HepG2 (cell line): ENCODE data around the gene FOXN3. TPM values are rescaled to one million over a fixed set of nuclear protein-coding genes. Genes with fewer than 3 reads are reported as not detected.
A peak's percentile ranks its signal among the peaks of the same experiment; 100 is the strongest.

Source experiments
- ATAC-seq: fragments of 200-7000 bp; cut with Tn5 transposase; 3 replicates; pipeline ENCODE4 v1.9.1; 2020; ENCODE audit warnings: mild to moderate bottlenecking, moderate library complexity
- BruUV-seq: library from RNA; stranded (reverse); fragments of 400-500 nt; replicated peaks from 2 replicates; lab custom pipeline; 2021; lab: Mats Ljungman, UMichigan
- CTCF ChIA-PET: fragments of 300-600 bp; formaldehyde crosslinking; extraction: SDS; loops from one replicate; lab custom pipeline; 2021; ENCODE audit warnings: low total read pairs, inconsistent platforms, low intra/inter-chr PET ratio; lab: Yijun Ruan, JAX
- POLR2A ChIA-PET: fragments of 350-600 bp; sonication (Branson Sonifier 250); formaldehyde crosslinking; loops from one replicate; lab custom pipeline; 2020; ENCODE audit warnings: antibody characterized with exemption, inconsistent platforms; lab: Yijun Ruan, JAX
- DNase-seq: peaks from one replicate; pipeline ENCODE4 v3.0.0-alpha.2; 2015; ENCODE audit warnings: low spot score
- FAIRE-seq: peaks from 3 replicates; lab custom pipeline; 2011; peaks lifted over from hg19 to GRCh38; lab: Jason Lieb, UNC
- H2AFZ ChIP-seq: one replicate; pipeline ENCODE4 v1.6.1; 2011; ENCODE audit warnings: low read length, inconsistent platforms
- H3K27ac ChIP-seq: fragments of 300-600 bp; 3 replicates; pipeline ENCODE4 v1.8.0; 2011; ENCODE audit warnings: mixed run types, mild to moderate bottlenecking, mixed read lengths, low read length, inconsistent platforms; ENCODE audit not compliant: insufficient read depth; ENCODE audit errors: extremely low read length
- H3K27me3 ChIP-seq, 2 experiments: fragments of 200-600 bp in 1 of 2; 2 replicates in 1 of 2; 3 replicates in 1 of 2; pipeline versions ENCODE4 v1.6.0 to v1.8.0; 2011; ENCODE audit warnings: low read length in 2 of 2, mild to moderate bottlenecking in 2 of 2, moderate library complexity in 2 of 2, inconsistent platforms in 1 of 2; ENCODE audit not compliant: insufficient read depth in 2 of 2, control insufficient read depth in 1 of 2
- H3K36me3 ChIP-seq, 2 experiments: fragments of 200-600 bp in 1 of 2; replicated peaks in 1 of 2; 2 replicates in 1 of 2; 3 replicates in 1 of 2; pipeline versions ENCODE4 v1.5.1 to v1.8.0; 2011; ENCODE audit warnings: low read length in 2 of 2, inconsistent platforms in 1 of 2; ENCODE audit not compliant: insufficient read depth in 2 of 2, control insufficient read depth in 1 of 2
- H3K4me1 ChIP-seq: 2 replicates; pipeline ENCODE4 v1.5.1; 2012; ENCODE audit warnings: low read length, inconsistent platforms; ENCODE audit not compliant: insufficient read depth
- H3K4me2 ChIP-seq: 2 replicates; pipeline ENCODE4 v1.6.0; 2011; ENCODE audit warnings: low read depth, low read length, inconsistent platforms
- H3K4me3 ChIP-seq, 3 experiments: fragments of 200-600 bp in 1 of 3; sonication (generic), shearing (Covaris generic) in 1 of 3; replicated peaks in 1 of 3; 2 replicates each; pipeline ENCODE4 v1.5.1; 2011 to 2016; ENCODE audit warnings: low read length in 3 of 3, inconsistent platforms in 2 of 3, low read depth in 2 of 3, mild to moderate bottlenecking in 2 of 3, control low read depth in 1 of 3, mixed read lengths in 1 of 3; ENCODE audit not compliant: insufficient read depth in 1 of 3
- H3K79me2 ChIP-seq: one replicate; pipeline ENCODE4 v1.6.1; 2011; ENCODE audit warnings: low read length, inconsistent platforms; ENCODE audit not compliant: insufficient read depth
- H3K9ac ChIP-seq: 2 replicates; pipeline ENCODE4 v1.6.0; 2011; ENCODE audit warnings: mild to moderate bottlenecking, low read depth, low read length, inconsistent platforms; ENCODE audit not compliant: insufficient read depth
- H3K9me3 ChIP-seq: 2 replicates; pipeline ENCODE4 v1.5.1; 2012; ENCODE audit warnings: mild to moderate bottlenecking, low read length
- H4K20me1 ChIP-seq: 2 replicates; pipeline ENCODE4 v1.6.0; 2011; ENCODE audit warnings: inconsistent platforms, mild to moderate bottlenecking, low read length, moderate library complexity; ENCODE audit not compliant: insufficient read depth
- DPF2 ChIP-seq: sonication (generic); formaldehyde crosslinking; IDR thresholded peaks from 2 replicates; pipeline ENCODE4 v1.4.0; 2020; ENCODE audit warnings: mild to moderate bottlenecking, low read depth, missing genetic modification reagents, borderline replicate concordance
- ERF ChIP-seq: IDR thresholded peaks from 2 replicates; pipeline ENCODE4 v1.6.1; 2018; ENCODE audit warnings: missing biosample characterization, missing genetic modification reagents
- HINFP ChIP-seq: sonication (generic); formaldehyde crosslinking; IDR thresholded peaks from 2 replicates; pipeline ENCODE4 v1.4.0; 2020; ENCODE audit warnings: low read depth, mild to moderate bottlenecking, missing genetic modification reagents
- PAXIP1 ChIP-seq: sonication (generic); formaldehyde crosslinking; conservative IDR thresholded peaks from 2 replicates; pipeline ENCODE4 v1.4.0; 2020; ENCODE audit warnings: mild to moderate bottlenecking, missing genetic modification reagents, moderate library complexity
- RARA ChIP-seq: IDR thresholded peaks from 2 replicates; pipeline ENCODE4 v1.6.1; 2016; ENCODE audit warnings: missing genetic modification reagents, missing compliant biosample characterization
- SALL1 ChIP-seq: sonication (generic); formaldehyde crosslinking; IDR thresholded peaks from 2 replicates; pipeline ENCODE4 v1.8.0; 2022; ENCODE audit warnings: mild to moderate bottlenecking, missing genetic modification reagents
- TFE3 ChIP-seq: IDR thresholded peaks from 2 replicates; pipeline ENCODE4 v1.6.1; 2016
- ZBTB38 ChIP-seq: sonication (generic); formaldehyde crosslinking; IDR thresholded peaks from 2 replicates; pipeline ENCODE4 v1.5.1; 2020; ENCODE audit warnings: mild to moderate bottlenecking, missing genetic modification reagents
- ZBTB44 ChIP-seq: sonication (generic); formaldehyde crosslinking; IDR thresholded peaks from 2 replicates; pipeline ENCODE4 v1.4.0; 2020; ENCODE audit warnings: missing genetic modification reagents
- ZNF3 ChIP-seq: IDR thresholded peaks from 2 replicates; pipeline ENCODE4 v1.7.0; 2017; ENCODE audit warnings: inconsistent platforms
- ZNF362 ChIP-seq: sonication (generic); formaldehyde crosslinking; IDR thresholded peaks from 2 replicates; pipeline ENCODE4 v1.4.0; 2020; ENCODE audit warnings: missing genetic modification reagents, mild to moderate bottlenecking, borderline replicate concordance
- ZNF616 ChIP-seq: sonication (generic); formaldehyde crosslinking; IDR thresholded peaks from 2 replicates; pipeline ENCODE4 v1.5.0; 2020; ENCODE audit warnings: low read depth, mild to moderate bottlenecking, missing genetic modification reagents
- ZNF652 ChIP-seq: IDR thresholded peaks from 2 replicates; pipeline ENCODE4 v1.6.1; 2016; ENCODE audit warnings: low read depth, borderline replicate concordance
- ZNF891 ChIP-seq: sonication (generic); formaldehyde crosslinking; IDR thresholded peaks from 2 replicates; pipeline ENCODE4 v1.5.0; 2020; ENCODE audit warnings: mild to moderate bottlenecking, missing genetic modification reagents
- ZSCAN21 ChIP-seq: sonication (generic); formaldehyde crosslinking; IDR thresholded peaks from 2 replicates; pipeline ENCODE4 v1.8.0; 2022; ENCODE audit warnings: mild to moderate bottlenecking, missing genetic modification reagents, moderate library complexity, borderline replicate concordance
- WGBS: methylation state at CpG from one replicate; pipeline ENCODE4 v1.1.6; 2017; ENCODE audit warnings: low lambda C conversion rate; 5-methylcytosine and 5-hydroxymethylcytosine counted together
- in situ Hi-C: cut with HindIII; loops from 2 replicates; pipeline ENCODE4 v1.10.0; 2017; ENCODE audit warnings: low pct_unique_long_range_greater_than_20kb; ENCODE audit not compliant: extremely low pct_ligation_motif_present
- intact Hi-C: fragments of 100-400 bp; cut with micrococcal nuclease; formaldehyde crosslinking; loops from one replicate; pipeline ENCODE4 v1.10.0; 2022; ENCODE audit not compliant: unreplicated experiment
- polyA plus RNA-seq, 8 experiments: library from polyadenylated mRNA; depleted of rRNA in 3 of 8; stranded (reverse) in 7 of 8; unstranded in 1 of 8; fragments of >200 nt; fragmentation: Illumina TruSeq in 4 of 8; extraction: Trizol in 4 of 8; gene quantifications; 2 replicates each; pipeline versions ENCODE4 v1.2.1 to v1.2.3, GENCODE V29; 2011 to 2016; ENCODE audit warnings: low read depth in 4 of 8, missing spikeins in 1 of 8, mixed read lengths in 1 of 8; ENCODE audit not compliant: insufficient read depth in 1 of 8
- total RNA-seq, 5 experiments: library from RNA; depleted of rRNA; stranded (reverse); fragments of >200 nt; fragmentation: Illumina TruSeq; extraction: Trizol; gene quantifications; 2 replicates each; pipeline ENCODE4 v1.2.3, GENCODE V29; 2016; ENCODE audit warnings: low read depth in 1 of 5

The FOXN3 gene
- total and polyA plus RNA-seq, 2 of the 13 experiments (the other 11 are each of a cell fraction or from before 2014, with no cell fraction given), result 32.4 to 70.2 TPM

GRCh38 chr14:89269404-89269803, 147.6 kb downstream of the FOXN3 start:
- peak; percentile 49 for DNase-seq
- H3K36me3 ChIP-seq, result peaks cover 18 to 32% of the 10 kb centered on the region in 2 experiments
- TF ChIP-seq HINFP (CRISPR knock-in tag) (no peak), ZNF3 (no peak), ZNF891 (no peak), ZSCAN21 (no peak), DPF2 (CRISPR knock-in tag) (no peak), SALL1 (CRISPR knock-in tag) (peak; percentile 28), RARA (CRISPR knock-in tag) (0 out of 2 replicates have a peak, but pooled peaks have one; percentile 16), ERF (CRISPR knock-in tag) (no peak), TFE3 (no peak), ZNF652 (CRISPR knock-in tag) (peak; percentile 85), ZBTB38 (CRISPR knock-in tag) (0 out of 2 replicates have a peak, but pooled peaks have one; percentile 18), PAXIP1 (CRISPR knock-in tag) (0 out of 2 replicates have a peak, but pooled peaks have one; percentile 24), ZNF362 (peak; percentile 90), ZNF616 (CRISPR knock-in tag) (no peak), ZBTB44 (CRISPR knock-in tag) (no peak)
- ChIA-PET POLR2A (no interaction called here), CTCF (no interaction called here)
- no peaks in the 10 kb centered on the region for H3K27me3 ChIP-seq
- BruUV-seq, result no TSS peak
- H3K9me3 ChIP-seq, result no peaks in the 10 kb centered on the region
- H3K79me2 ChIP-seq, result peaks cover 76% of the 10 kb centered on the region
- H3K27ac ChIP-seq, result peak overlapping the region; percentile 19
- no peak overlapping the region for H3K9ac ChIP-seq
- H2AFZ ChIP-seq, result no peak overlapping the region
- ATAC-seq, result peak; percentile 65
- peak overlapping the region; percentile 9; the same call in 1 of the 2 replicates for H3K4me2 ChIP-seq
- intact Hi-C loops (no loop called here), in situ Hi-C loops (no loop called here)
- H3K4me1 ChIP-seq, result peaks cover 51% of the 10 kb centered on the region
- WGBS, result 49% methylated on average over 6 of the region's 6 CpGs
- no peak for FAIRE-seq
- peaks cover 63% of the 10 kb centered on the region for H4K20me1 ChIP-seq
- H3K4me3 ChIP-seq, result no peak overlapping the region
